NCI-H2081 (cell line): Measurements from ENCODE around the gene KIF26B.
A peak's percentile ranks its signal among the peaks of the same experiment; 100 is the strongest.

ENCODE experiments used
- DNase-seq, 2 experiments: peaks; one replicate each; lab custom pipeline; 2025; lab: John Stamatoyannopoulos, UW

The KIF26B gene

GRCh38 chr1:245240648-245241165, 85.9 kb downstream of the KIF26B start:
- no peak for DNase-seq

- DNase-seq: no peak
Observed at GRCh38 chr1:245241526-245242130, 86.8 kb downstream of the KIF26B start.

GRCh38 chr1:245242989-245243388, 88.2 kb downstream of the KIF26B start:
- no peak for DNase-seq

- DNase-seq: peak; percentile 37 to 58
Observed at GRCh38 chr1:245245021-245245667, 90.4 kb downstream of the KIF26B start.

DNA sequence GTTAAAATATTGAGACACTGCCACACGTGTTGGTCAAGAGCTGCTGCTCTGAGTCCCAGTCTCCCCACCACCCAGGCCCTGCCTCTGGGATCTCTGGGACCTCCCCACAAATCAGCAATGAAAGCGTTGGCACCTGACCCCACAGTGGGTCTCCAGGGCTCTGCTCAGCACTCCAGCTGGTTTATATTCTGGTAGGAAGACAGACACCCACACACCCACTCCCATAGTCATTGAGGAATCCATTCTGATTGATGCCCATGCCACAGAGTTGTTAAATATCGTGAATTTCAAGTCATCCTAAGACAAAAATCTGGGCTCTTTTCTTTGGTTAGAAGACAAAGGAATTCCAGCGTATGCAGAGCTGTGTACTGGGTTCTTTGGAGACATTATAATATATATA, 91.6 kb downstream of the KIF26B start:
- DNase-seq: no peak

- DNase-seq: no peak
Observed at GRCh38 chr1:245247356-245247755, 92.6 kb downstream of the KIF26B start.

DNA sequence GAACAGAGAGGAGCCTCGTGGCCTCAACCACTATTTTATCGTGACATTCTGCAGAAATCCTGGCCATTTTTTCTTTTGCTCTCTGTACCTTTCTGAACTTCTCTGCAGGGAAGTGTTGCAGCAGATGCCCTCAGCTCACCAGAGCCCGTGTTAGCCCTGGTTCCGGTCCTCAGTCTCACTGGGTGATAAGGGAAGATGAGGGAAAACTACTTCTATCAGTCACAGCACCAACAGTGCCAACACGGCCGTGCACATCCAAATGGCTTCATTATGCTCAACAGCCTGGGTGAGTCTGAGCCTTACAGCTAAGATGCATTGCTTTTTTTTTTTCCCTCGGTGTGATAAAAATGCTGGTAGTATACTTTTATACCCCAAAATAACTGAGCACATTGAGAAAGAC, 93.0 kb downstream of the KIF26B start:
- DNase-seq: no peak

DNA sequence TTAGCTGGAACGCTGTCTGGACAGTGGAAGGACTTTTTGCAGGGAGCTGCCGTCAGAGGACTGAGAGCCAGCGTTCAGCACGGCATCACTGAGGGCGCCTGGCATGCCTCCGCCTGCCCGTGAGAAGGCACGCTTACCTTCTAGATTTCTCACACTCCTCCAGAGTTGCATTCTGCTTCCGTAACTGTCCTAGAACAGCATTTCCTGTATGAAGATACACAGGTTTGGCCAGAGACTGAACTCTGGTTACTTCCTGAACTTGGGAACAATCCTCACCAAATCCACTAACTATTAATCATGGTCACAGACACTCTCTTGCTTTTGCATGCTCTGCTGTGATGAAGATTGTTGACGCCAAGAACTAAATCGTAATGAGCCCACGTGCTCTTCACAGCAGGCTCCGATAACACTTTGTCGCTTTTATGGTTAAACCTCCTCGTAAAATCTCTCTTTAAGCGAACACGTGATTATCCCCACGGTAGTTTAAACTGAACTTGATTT, 93.5 kb downstream of the KIF26B start:
- peak in 1 of 2 experiments; percentile 7 for DNase-seq

- DNase-seq: no peak
Observed at GRCh38 chr1:245255783-245256182, 101.0 kb downstream of the KIF26B start.

GRCh38 chr1:245256528-245256927, 101.7 kb downstream of the KIF26B start:
- no peak for DNase-seq

GRCh38 chr1:245258271-245258920, 103.6 kb downstream of the KIF26B start:
- peak; percentile 68 to 89 for DNase-seq

DNA sequence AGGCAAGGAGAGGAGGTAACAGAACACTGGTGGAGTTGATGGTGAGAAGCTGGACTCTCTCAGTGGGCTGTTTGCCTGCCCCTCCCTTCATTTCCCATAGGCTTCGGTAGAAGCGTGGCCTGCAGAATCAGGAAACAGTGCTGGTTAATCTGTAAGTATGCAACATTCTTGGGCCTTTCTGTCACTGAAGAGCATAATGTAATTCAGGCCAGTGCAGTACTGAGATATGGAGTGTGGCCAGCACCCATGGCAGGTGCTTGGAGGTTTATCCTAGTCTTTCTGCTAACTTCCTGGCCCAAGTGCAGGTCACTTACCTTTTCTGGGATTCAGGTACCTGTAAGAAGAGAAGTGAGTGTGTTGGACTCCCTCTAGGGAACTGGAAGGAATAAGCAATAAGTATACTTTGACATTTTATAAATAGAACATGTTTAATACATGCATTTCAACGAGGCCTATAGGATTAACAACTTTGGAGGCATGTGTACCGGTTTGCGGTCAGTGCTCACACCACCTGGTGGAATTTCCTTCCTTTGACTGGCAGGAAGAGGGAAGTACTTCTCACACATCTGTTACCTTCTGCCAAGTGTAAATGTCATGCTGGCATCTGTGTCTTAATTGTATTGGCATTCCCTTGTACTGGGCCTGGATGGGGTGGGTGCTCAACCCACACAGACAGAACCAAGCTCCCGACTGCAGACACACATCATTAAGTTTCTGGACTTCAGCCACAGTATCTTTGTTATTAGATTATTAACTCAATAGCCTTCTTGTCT, 105.5 kb downstream of the KIF26B start:
- DNase-seq: no peak

GRCh38 chr1:245260883-245261282, 106.1 kb downstream of the KIF26B start:
- no peak for DNase-seq

- no peak for DNase-seq
Observed at GRCh38 chr1:245261786-245262185, 107.0 kb downstream of the KIF26B start.

DNA sequence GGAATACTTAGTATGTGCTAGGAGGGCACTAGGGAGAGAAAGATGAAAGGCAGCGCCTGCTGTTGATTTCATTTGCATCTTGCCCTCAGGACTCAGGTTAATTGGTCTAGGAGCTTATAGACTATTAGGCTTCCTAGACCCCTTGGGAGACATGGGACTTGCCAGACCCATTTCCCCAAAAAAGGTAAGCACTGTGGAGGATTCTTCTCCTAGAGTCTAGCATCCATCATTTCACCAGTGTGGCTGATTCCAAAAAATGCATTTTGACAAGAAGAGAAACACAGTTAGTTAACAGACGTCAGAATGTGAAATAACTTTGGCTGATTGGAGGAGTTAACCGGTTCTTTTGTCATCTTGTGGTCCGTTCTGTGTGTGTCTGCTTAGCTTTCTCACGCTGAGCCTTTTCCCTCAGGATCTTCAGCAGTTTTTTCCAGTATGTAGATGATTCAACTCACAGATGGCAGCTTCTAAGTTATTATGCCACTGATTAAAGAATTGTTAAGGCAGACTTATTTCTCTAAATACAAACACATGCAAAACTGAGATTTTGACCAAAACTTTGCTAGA, 108.8 kb downstream of the KIF26B start:
- no peak for DNase-seq

DNA sequence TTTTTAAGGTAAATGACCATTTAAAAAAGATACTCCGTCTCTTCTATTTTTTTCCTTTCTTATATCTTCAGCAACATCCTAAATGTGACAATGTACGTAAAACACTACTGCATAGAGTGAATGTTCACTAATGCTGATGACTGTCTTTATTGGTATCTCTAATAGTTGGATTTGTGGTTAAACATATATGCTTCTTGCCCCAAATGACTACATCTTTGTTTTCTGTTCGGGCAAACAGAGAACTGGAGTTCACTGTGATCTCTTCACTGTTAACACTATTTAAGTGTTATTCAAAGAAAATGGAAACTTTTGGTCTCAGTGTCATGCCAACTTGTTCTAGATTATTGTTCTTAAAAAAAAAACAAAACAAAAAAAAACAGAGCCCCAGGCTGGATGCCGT, 109.4 kb downstream of the KIF26B start:
- no peak for DNase-seq

DNA sequence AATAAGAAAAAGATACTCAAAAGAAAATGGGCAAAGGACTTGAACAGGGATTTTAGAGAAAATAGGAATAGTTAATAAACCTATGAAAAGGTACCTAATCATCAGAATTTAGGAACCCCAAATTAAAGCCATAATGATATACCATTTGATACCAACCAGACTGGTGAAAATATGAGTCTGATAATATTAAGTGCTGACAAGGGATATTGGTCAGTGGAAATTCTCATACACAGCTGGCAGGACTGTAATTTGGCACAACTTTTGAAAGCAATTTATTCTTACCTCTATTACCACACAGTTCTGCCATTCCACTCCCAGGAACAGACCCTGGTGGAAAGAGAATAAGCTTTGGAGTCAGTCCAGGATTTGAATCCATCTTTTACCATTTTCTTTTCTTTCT, 111.3 kb downstream of the KIF26B start:
- DNase-seq: no peak

DNA sequence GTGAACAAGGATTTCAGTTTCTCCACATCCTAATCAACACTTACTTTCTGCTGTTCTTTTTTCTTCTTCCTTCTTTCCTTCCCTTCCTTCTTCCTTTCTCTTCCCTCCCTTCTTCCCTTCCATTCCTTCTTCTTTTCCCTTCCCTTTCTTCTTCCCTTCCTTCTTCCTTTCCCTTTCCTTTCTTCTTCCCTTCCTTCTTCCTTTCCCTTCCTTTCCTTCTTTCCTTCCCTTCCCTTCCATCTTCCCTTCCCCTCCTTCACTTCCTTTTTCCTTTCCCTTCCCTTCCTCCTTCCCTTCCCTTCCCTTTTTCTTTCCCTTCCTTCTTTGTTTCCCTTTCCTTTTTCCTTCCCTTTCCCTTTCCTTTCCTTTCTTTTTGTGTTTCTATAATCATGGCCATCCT, 115.3 kb downstream of the KIF26B start:
- DNase-seq: no peak

DNA sequence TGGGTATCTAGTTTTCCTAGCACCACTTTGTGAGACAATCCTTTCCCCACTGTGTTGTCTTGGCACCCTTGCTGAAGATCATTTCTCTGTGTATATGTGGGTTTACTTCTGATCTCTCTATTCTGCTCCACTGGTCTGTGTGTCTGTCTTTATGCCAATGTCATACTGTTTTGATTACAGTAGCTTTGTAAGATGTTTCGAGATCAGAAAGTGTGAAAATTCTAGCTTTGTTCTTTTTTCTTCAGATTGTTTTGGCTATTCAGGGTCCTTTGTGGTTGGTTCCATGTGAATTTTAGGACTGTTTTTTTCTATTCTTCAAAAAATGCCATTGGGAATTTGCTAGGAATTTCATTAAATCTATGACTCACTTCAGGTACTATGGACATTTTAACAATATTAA, 116.2 kb downstream of the KIF26B start:
- DNase-seq: no peak

- no peak for DNase-seq
Observed at GRCh38 chr1:245272676-245273075, 117.9 kb downstream of the KIF26B start.

DNA sequence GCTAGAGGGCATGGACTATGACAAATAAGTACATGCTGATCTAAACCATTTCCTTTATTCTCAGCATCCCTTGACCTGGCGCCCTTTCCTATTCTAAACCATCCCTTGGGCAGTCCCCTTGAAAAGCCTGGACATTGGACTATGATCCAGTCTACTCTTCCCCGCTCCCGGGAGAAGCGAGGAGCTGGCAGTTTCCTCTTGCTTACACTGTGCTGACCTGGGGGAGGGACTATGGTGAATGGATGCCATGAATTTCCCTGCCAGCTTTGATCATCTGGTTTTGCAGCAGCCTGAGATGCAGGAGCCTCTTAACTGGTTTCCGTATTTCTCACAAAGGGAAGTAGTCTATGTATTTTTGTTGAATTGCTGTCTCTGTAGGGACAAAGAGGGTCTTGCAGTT, 121.7 kb downstream of the KIF26B start:
- no peak for DNase-seq

- DNase-seq: no peak
Observed at GRCh38 chr1:245277276-245277675, 122.5 kb downstream of the KIF26B start.
